ENCODE measurements around the gene TMEM187.
A peak's percentile ranks its signal among the peaks of the same experiment; 100 is the strongest.

The TMEM187 gene

GRCh38 chrX:153929576-153929975 lies 43.0 kb upstream of the TMEM187 start:
- TF ChIP-seq JUND (IDR thresholded peaks at IDR 0.05; ENCODE audit: low read depth) = no peak
- no peak for DNase-seq (ENCODE audit: low read depth in 1 of 2, low spot score in 1 of 2)
- in situ Hi-C loops (cut with HindIII; ENCODE audit: low pct_unique_long_range_greater_than_20kb, low sequenced_read_pairs) = no loop called here

GRCh38 chrX:153930011-153930910 lies 42.3 kb upstream of the TMEM187 start:
- no peak for DNase-seq (ENCODE audit: low read depth in 1 of 2, low spot score in 1 of 2)
- in situ Hi-C loops (cut with HindIII; ENCODE audit: low pct_unique_long_range_greater_than_20kb, low sequenced_read_pairs) = no loop called here
- TF ChIP-seq JUND (IDR thresholded peaks at IDR 0.05; ENCODE audit: low read depth) = no peak

- TF ChIP-seq JUND (IDR thresholded peaks at IDR 0.05; ENCODE audit: low read depth) = no peak
- in situ Hi-C loops (cut with HindIII; ENCODE audit: low pct_unique_long_range_greater_than_20kb, low sequenced_read_pairs) = no loop called here
- DNase-seq (ENCODE audit: low read depth in 1 of 2, low spot score in 1 of 2) = no peak
These were observed 41.4 kb upstream of the TMEM187 start for GRCh38 chrX:153931151-153931550.

GRCh38 chrX:153931748-153932147 lies 40.8 kb upstream of the TMEM187 start:
- no peak for TF ChIP-seq JUND (IDR thresholded peaks at IDR 0.05; ENCODE audit: low read depth)
- DNase-seq (ENCODE audit: low read depth in 1 of 2, low spot score in 1 of 2) = no peak
- in situ Hi-C loops (cut with HindIII; ENCODE audit: low pct_unique_long_range_greater_than_20kb, low sequenced_read_pairs) = no loop called here

- in situ Hi-C loops (cut with HindIII; ENCODE audit: low pct_unique_long_range_greater_than_20kb, low sequenced_read_pairs) = no loop called here
- DNase-seq (ENCODE audit: low read depth in 1 of 2, low spot score in 1 of 2) = no peak
- no peak for TF ChIP-seq JUND (IDR thresholded peaks at IDR 0.05; ENCODE audit: low read depth)
These were observed 40.2 kb upstream of the TMEM187 start for GRCh38 chrX:153932220-153932915.

DNA sequence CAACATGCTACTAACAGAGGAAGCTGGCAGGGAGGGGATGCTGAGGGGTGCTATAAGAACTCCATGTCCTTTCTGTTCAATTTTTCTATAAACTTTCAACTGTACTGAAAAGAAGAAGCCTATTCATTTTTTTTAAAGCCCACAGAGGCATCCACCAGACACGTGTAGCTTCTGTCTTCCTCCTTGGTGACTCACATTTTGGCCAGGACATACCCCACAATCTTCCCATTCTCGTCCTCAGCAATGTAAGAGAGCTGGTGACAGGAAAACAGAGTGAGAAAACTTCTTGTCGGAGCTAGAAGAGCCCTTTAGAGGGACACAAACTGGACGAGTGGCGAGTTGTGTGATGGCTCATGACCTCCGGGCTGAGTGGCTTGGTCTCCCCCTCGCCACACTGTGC lies 38.8 kb upstream of the TMEM187 start:
- no peak for TF ChIP-seq JUND (IDR thresholded peaks at IDR 0.05; ENCODE audit: low read depth)
- in situ Hi-C loops (cut with HindIII; ENCODE audit: low pct_unique_long_range_greater_than_20kb, low sequenced_read_pairs) = no loop called here
- no peak for DNase-seq (ENCODE audit: low read depth in 1 of 2, low spot score in 1 of 2)

DNA sequence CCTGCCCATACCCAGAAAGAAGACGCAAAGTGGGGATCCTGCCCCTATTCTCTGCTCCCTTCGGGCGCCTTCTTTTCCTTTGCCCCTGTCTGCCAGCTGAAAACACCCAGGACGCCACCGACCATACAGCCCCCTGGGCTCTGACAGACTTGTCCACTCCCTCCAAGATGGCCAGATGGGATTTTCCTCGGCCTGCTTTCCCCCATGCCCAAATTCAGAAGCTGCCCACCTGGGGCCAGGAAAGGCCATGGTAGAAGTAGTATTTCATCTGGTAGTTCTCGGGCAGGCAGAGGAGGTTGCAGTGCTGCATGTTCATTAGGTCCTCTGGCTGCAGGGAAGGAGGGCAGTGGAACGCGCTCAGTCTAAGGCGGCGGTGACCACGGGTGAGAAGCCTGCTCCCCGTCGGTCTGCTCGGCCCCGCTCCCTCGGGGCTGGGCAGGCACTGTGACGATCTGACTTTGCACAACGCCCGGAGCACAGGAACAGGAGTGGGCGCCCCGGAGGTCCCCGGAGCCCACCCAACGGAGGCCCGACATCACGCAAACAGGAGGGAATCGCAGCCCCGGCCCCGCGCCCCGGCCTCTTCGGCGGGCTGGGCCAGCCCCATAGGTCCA lies 38.3 kb upstream of the TMEM187 start:
- in situ Hi-C loops (cut with HindIII; ENCODE audit: low pct_unique_long_range_greater_than_20kb, low sequenced_read_pairs) = no loop called here
- TF ChIP-seq JUND (IDR thresholded peaks at IDR 0.05; ENCODE audit: low read depth) = no peak
- DNase-seq (ENCODE audit: low read depth in 1 of 2, low spot score in 1 of 2) = no peak

- in situ Hi-C loops (cut with HindIII; ENCODE audit: low pct_unique_long_range_greater_than_20kb, low sequenced_read_pairs) = no loop called here
- DNase-seq (ENCODE audit: low read depth in 1 of 2, low spot score in 1 of 2) = peak; percentile 74 to 77
- no peak for TF ChIP-seq JUND (IDR thresholded peaks at IDR 0.05; ENCODE audit: low read depth)
These were observed 37.7 kb upstream of the TMEM187 start, which contains the start of gene NAA10 for GRCh38 chrX:153934762-153935325. TSS of gene NAA10 (minus strand) at chrX:153935037. CDS start at chrX:153934904, 133 bp downstream.

DNA sequence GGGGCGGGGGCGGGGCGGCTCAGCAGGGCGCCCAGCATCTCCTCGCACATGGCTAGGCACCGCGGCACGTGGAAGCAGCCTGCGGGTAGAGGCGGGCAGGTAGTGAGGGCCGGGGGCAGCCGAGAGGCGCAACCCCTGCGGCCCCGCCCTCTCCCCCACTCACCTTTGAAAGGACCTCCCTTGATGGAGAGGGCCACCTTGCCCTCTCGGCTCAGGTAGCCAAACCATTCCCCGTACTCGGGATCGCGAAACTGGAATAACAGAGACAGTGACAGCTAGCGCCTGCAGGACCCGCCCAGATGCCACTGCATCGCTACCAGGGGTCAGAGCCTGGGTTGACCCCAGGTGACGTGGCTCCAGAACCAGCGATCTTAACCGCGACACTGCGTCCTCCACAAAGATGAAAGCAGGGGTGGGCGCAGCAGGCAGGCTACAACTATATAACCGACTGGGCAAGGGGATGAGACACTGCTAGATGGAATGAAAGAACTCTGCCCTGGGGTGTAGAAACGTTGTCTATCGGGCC lies 37.2 kb upstream of the TMEM187 start:
- no peak for TF ChIP-seq JUND (IDR thresholded peaks at IDR 0.05; ENCODE audit: low read depth)
- peak in 1 of 2 experiments; percentile 42 for DNase-seq (ENCODE audit: low read depth in 1 of 2, low spot score in 1 of 2)
- in situ Hi-C loops (cut with HindIII; ENCODE audit: low pct_unique_long_range_greater_than_20kb, low sequenced_read_pairs) = no loop called here

DNA sequence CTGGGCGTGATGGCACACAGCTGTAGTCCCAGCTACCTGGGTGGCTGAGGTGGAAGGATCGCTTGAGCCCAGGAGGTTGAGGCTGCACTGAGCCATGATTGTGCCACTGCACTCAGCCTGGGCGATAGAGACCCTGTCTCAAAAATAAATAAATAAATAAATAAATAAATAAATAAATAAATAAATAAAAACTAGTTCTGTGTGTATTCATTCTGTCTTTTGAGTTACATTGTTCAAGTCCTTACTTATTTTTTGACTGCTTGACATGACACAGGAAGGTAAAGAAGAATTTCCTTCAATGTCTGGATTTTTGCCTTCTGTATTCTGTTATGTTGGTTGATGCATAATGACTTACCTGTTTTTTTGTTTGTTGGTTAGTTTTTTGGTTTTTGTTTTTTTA lies 35.5 kb upstream of the TMEM187 start:
- DNase-seq (ENCODE audit: low read depth in 1 of 2, low spot score in 1 of 2) = no peak
- TF ChIP-seq JUND (IDR thresholded peaks at IDR 0.05; ENCODE audit: low read depth) = no peak
- in situ Hi-C loops (cut with HindIII; ENCODE audit: low pct_unique_long_range_greater_than_20kb, low sequenced_read_pairs) = no loop called here

- TF ChIP-seq JUND (IDR thresholded peaks at IDR 0.05; ENCODE audit: low read depth) = no peak
- in situ Hi-C loops (cut with HindIII; ENCODE audit: low pct_unique_long_range_greater_than_20kb, low sequenced_read_pairs) = no loop called here
- no peak for DNase-seq (ENCODE audit: low read depth in 1 of 2, low spot score in 1 of 2)
These were observed 34.2 kb upstream of the TMEM187 start for GRCh38 chrX:153938226-153938786.

DNA sequence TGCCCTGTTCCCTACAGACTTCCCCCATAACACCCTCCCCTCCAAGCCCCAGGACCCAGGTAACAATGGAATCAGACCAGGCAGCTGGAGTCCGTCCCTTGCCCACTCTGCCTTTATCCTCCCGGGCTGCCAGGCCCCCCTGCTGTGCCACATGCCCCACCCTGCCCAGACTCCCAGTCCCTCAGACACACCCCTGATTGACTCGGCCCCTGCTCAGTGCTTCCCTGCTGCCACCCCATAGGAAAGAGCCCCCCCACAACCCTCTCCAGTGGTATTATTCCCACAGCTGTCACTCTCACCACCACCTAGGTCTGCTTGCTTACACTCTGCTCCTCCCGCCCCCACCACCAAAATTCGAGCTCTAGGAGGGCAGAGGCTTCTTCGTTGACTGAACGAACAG lies 33.0 kb upstream of the TMEM187 start:
- no peak for TF ChIP-seq JUND (IDR thresholded peaks at IDR 0.05; ENCODE audit: low read depth)
- no peak for DNase-seq (ENCODE audit: low read depth in 1 of 2, low spot score in 1 of 2)

More for the DNA sequence above, 33.0 kb upstream of the TMEM187 start:
- in situ Hi-C loops (cut with HindIII; ENCODE audit: low pct_unique_long_range_greater_than_20kb, low sequenced_read_pairs) = no loop called here
